Colonic mucosa (tissue), 4 donors: Measurements from ENCODE around the gene ZNF275. TPM values are rescaled to one million over a fixed set of nuclear protein-coding genes. Genes with fewer than 3 reads are reported as not detected.
A peak's percentile ranks its signal among the peaks of the same experiment; 100 is the strongest.
"Not testable (repeated sequence)": the region's sequence is repeated elsewhere in the genome, so short reads cannot be mapped to it uniquely, and the experiment has no call there.

Experiments used
- DNase-seq: peaks from one replicate; pipeline ENCODE4 v3.0.0-alpha.2; 2020
- H3K27ac ChIP-seq: fragments of 200-600 bp; one replicate; pipeline ENCODE4 v1.8.0; 2021
- H3K27me3 ChIP-seq: fragments of 200-600 bp; one replicate; pipeline ENCODE4 v1.8.0; 2021
- H3K36me3 ChIP-seq: fragments of 200-600 bp; one replicate; pipeline ENCODE4 v1.8.0; 2021
- H3K4me1 ChIP-seq: fragments of 200-600 bp; one replicate; pipeline ENCODE4 v1.8.0; 2021; ENCODE audit warnings: mild to moderate bottlenecking
- H3K4me3 ChIP-seq: fragments of 200-600 bp; one replicate; pipeline ENCODE4 v1.8.0; 2021
- H3K9ac ChIP-seq, 2 donors: one replicate each; pipeline ENCODE4 v1.7.0; 2013; ENCODE audit warnings: control low read depth in 2 of 2, low read depth in 2 of 2, low read length in 2 of 2
- H3K9me3 ChIP-seq: fragments of 200-600 bp; one replicate; pipeline ENCODE4 v1.8.0; 2021
- CTCF ChIP-seq: fragments of 200-600 bp; IDR thresholded peaks from one replicate; pipeline ENCODE4 v1.8.0; 2022; ENCODE audit warnings: antibody characterized with exemption, mild to moderate bottlenecking
- intact Hi-C: fragments of 100-400 bp; cut with DNase I; formaldehyde crosslinking; loops from one replicate; pipeline ENCODE4 v1.14.1; 2022
- total RNA-seq, 2 donors: library from RNA; stranded (reverse); fragmentation: NEBNext Ultra II Directional in 1 of 2; extraction: Animal tissue kit (Norgen Biotek cat#: 25700) in 1 of 2; gene quantifications; one replicate each; pipeline ENCODE4 v1.2.1, GENCODE V29; 2021
- donor health status: healthy.
- donor health status: DM: no; HTN: no; CAD: no.
- donor health status: DM: no; HTN: no; CAD: no.

Gene ZNF275
- total RNA-seq, 2 donors from 2014 or later = 5.4 to 5.8 TPM

- Histone ChIP-seq H3K4me3 (no peak overlapping the region), H3K9ac (no peak overlapping the region), H3K27me3 (no peaks in the 10 kb centered on the region), H3K36me3 (no peaks in the 10 kb centered on the region), H3K27ac (no peak overlapping the region), H3K4me1 (no peaks in the 10 kb centered on the region), H3K9me3 (no peaks in the 10 kb centered on the region)
- no peak for TF ChIP-seq CTCF
- DNase-seq = no peak
- intact Hi-C loops = no loop called here
These were observed 52.1 kb downstream of the ZNF275 start for GRCh38 chrX:153386097-153386496.

- intact Hi-C loops = no loop called here
- Histone ChIP-seq H3K9ac (no peak overlapping the region), H3K27me3 (no peaks in the 10 kb centered on the region), H3K4me3 (no peak overlapping the region), H3K27ac (no peak overlapping the region), H3K9me3 (no peaks in the 10 kb centered on the region), H3K4me1 (no peaks in the 10 kb centered on the region), H3K36me3 (no peaks in the 10 kb centered on the region)
- TF ChIP-seq CTCF = no peak
- DNase-seq = no peak
These were observed 53.4 kb downstream of the ZNF275 start for GRCh38 chrX:153387345-153387744.

- H3K4me3 ChIP-seq = no peak overlapping the region
- no peaks in the 10 kb centered on the region for H3K27me3 ChIP-seq
- no peaks in the 10 kb centered on the region for H3K9me3 ChIP-seq
- no peak for TF ChIP-seq CTCF
- no peaks in the 10 kb centered on the region for H3K36me3 ChIP-seq
- no peak overlapping the region for H3K9ac ChIP-seq
- H3K4me1 ChIP-seq = no peaks in the 10 kb centered on the region
- DNase-seq = no peak
- H3K27ac ChIP-seq = no peak overlapping the region
- intact Hi-C loops = no loop called here
These were observed 54.2 kb downstream of the ZNF275 start for GRCh38 chrX:153387987-153388721.

GRCh38 chrX:153388722-153389459 is 54.9 kb downstream of the ZNF275 start:
- peak; percentile 11 for DNase-seq
- Histone ChIP-seq H3K36me3 (no peaks in the 10 kb centered on the region), H3K4me3 (no peak overlapping the region), H3K27me3 (no peaks in the 10 kb centered on the region), H3K27ac (no peak overlapping the region), H3K9me3 (no peaks in the 10 kb centered on the region), H3K9ac (no peak overlapping the region), H3K4me1 (no peaks in the 10 kb centered on the region)
- TF ChIP-seq CTCF = no peak
- intact Hi-C loops = no loop called here

- H3K4me3 ChIP-seq, intact Hi-C loops, H3K4me1 ChIP-seq, H3K36me3 ChIP-seq, H3K27ac ChIP-seq, H3K9me3 ChIP-seq, H3K9ac ChIP-seq, DNase-seq, H3K27me3 ChIP-seq: not testable (repeated sequence)
These were observed 55.5 kb downstream of the ZNF275 start for GRCh38 chrX:153389460-153389768.
